Ishikawa (cell line): ENCODE data around the gene LIMS2.

ENCODE experiments used
- CEBPB ChIP-seq: IDR thresholded peaks from 2 replicates; pipeline ENCODE4 v1.6.1; 2012
- CREB1 ChIP-seq: IDR thresholded peaks from 2 replicates; pipeline ENCODE4 v1.6.1; 2012; ENCODE audit warnings: low read depth
- EGR1 ChIP-seq: IDR thresholded peaks from 2 replicates; pipeline ENCODE4 v1.6.1; 2012
- EP300 ChIP-seq: IDR thresholded peaks from 2 replicates; pipeline ENCODE4 v1.6.1; 2012; ENCODE audit warnings: borderline replicate concordance
- FOXM1 ChIP-seq: IDR thresholded peaks from 2 replicates; pipeline ENCODE4 v1.6.1; 2012; ENCODE audit warnings: low read depth, borderline replicate concordance
- MAX ChIP-seq: IDR thresholded peaks from 2 replicates; pipeline ENCODE4 v1.6.1; 2012
- NFIC ChIP-seq: IDR thresholded peaks from 2 replicates; pipeline ENCODE4 v1.6.1; 2012
- RAD21 ChIP-seq: IDR thresholded peaks from 2 replicates; pipeline ENCODE4 v1.6.1; 2012; ENCODE audit warnings: low read depth
- REST ChIP-seq: IDR thresholded peaks from 2 replicates; pipeline ENCODE4 v1.6.1; 2012; ENCODE audit warnings: low read depth, mild to moderate bottlenecking
- TAF1 ChIP-seq: IDR thresholded peaks from 2 replicates; pipeline ENCODE4 v1.6.1; 2012; ENCODE audit warnings: low read depth, mild to moderate bottlenecking
- TCF12 ChIP-seq: IDR thresholded peaks from 2 replicates; pipeline ENCODE4 v1.6.1; 2012; ENCODE audit warnings: low read depth
- TEAD4 ChIP-seq: IDR thresholded peaks from 2 replicates; pipeline ENCODE4 v1.6.1; 2012
- USF1 ChIP-seq: IDR thresholded peaks from 2 replicates; pipeline ENCODE4 v1.6.1; 2012
- YY1 ChIP-seq: IDR thresholded peaks from 2 replicates; pipeline ENCODE4 v1.6.1; 2012; ENCODE audit warnings: low read depth
- ZBTB7A ChIP-seq: IDR thresholded peaks from 2 replicates; pipeline ENCODE4 v1.6.1; 2012; ENCODE audit warnings: low read depth

Gene LIMS2

GRCh38 chr2:127718271-127718670, 42.9 kb upstream of the LIMS2 start:
- no peak for TF ChIP-seq CREB1

- TF ChIP-seq TEAD4 (no peak), TCF12 (no peak)
Measured at GRCh38 chr2:127715778-127716449, 40.6 kb upstream of the LIMS2 start.

GRCh38 chr2:127713562-127713961, 38.2 kb upstream of the LIMS2 start:
- TF ChIP-seq ZBTB7A (no peak), YY1 (no peak), MAX (no peak), CREB1 (no peak), USF1 (no peak), NFIC (no peak), REST (no peak), TCF12 (no peak), RAD21 (no peak), EP300 (no peak), EGR1 (no peak), TAF1 (no peak), FOXM1 (no peak), TEAD4 (no peak), CEBPB (no peak)

GRCh38 chr2:127712999-127713398, 37.7 kb upstream of the LIMS2 start:
- TF ChIP-seq ZBTB7A, result no peak
- no peak for TF ChIP-seq TCF12
- TF ChIP-seq TEAD4, result no peak
- no peak for TF ChIP-seq EP300
- no peak for TF ChIP-seq CREB1

GRCh38 chr2:127709336-127709735, 34.0 kb upstream of the LIMS2 start:
- TF ChIP-seq YY1, result no peak
- TF ChIP-seq USF1, result no peak
- TF ChIP-seq RAD21, result no peak
- TF ChIP-seq ZBTB7A, result no peak
- no peak for TF ChIP-seq EGR1
- no peak for TF ChIP-seq TEAD4
- TF ChIP-seq MAX, result no peak
- no peak for TF ChIP-seq TCF12
- TF ChIP-seq CEBPB, result no peak
- no peak for TF ChIP-seq EP300
- TF ChIP-seq FOXM1, result no peak

GRCh38 chr2:127707890-127708648, 32.7 kb upstream of the LIMS2 start:
- no peak for TF ChIP-seq TEAD4
- TF ChIP-seq CREB1, result no peak
- TF ChIP-seq EGR1, result no peak

- TF ChIP-seq YY1, result no peak
- no peak for TF ChIP-seq TAF1
- no peak for TF ChIP-seq MAX
- TF ChIP-seq USF1, result no peak
- TF ChIP-seq EGR1, result no peak
Measured at GRCh38 chr2:127706215-127706990, 31.1 kb upstream of the LIMS2 start.
